ENCODE results near the gene TRPV4. TPM values are rescaled to one million over a fixed set of nuclear protein-coding genes. Genes with fewer than 3 reads are reported as not detected.
"Not testable (repeated sequence)": the region's sequence is repeated elsewhere in the genome, so short reads cannot be mapped to it uniquely, and the experiment has no call there.

Gene TRPV4
- total RNA-seq, 1 experiment from 2014 or later = 0.44 TPM

GRCh38 chr12:109855377-109855776, 22.2 kb upstream of the TRPV4 start:
- no peaks in the 10 kb centered on the region for H3K27me3 ChIP-seq (ENCODE audit: control insufficient read depth, insufficient read depth, low read length)
- DNase-seq (ENCODE audit: low read depth, low spot score) (no peak), ATAC-seq (no peak)
- no TSS peak for BruUV-seq (replicated peaks)
- TF ChIP-seq SIN3A (IDR thresholded peaks at IDR 0.05; ENCODE audit: borderline replicate concordance, insufficient read depth, low read depth, low read length) (no peak), POLR2AphosphoS5 (IDR thresholded peaks at IDR 0.05; ENCODE audit: low read depth, low read length) (no peak), REST (IDR thresholded peaks at IDR 0.05; ENCODE audit: insufficient read depth in 1 of 2, low read depth in 2 of 2, low read length in 1 of 2) (no peak), TCF7L2 (IDR thresholded peaks at IDR 0.05; ENCODE audit: low read depth, low read length) (no peak), CTCF (IDR thresholded peaks at IDR 0.05) (no peak)
- no peak overlapping the region for H3K4me3 ChIP-seq (ENCODE audit: low read depth in 2 of 2, low read length in 2 of 2)
- in situ Hi-C loops (cut with HindIII; ENCODE audit: low pct_unique_long_range_greater_than_20kb, low sequenced_read_pairs) = no loop called here
- ChIA-PET CTCF (no interaction called here), POLR2A (no interaction called here)
- intact Hi-C loops (cut with micrococcal nuclease; ENCODE audit: unreplicated experiment) = loop anchor here (10.0 kb wide), 1 partner anchor 69 kb away; no protein-coding TSS in a partner anchor
- H3K9me3 ChIP-seq (ENCODE audit: control insufficient read depth, insufficient read depth, low read depth, low read length) = no peaks in the 10 kb centered on the region
- no peaks in the 10 kb centered on the region for H3K36me3 ChIP-seq (ENCODE audit: control insufficient read depth, insufficient read depth, low read length)
- no peaks in the 10 kb centered on the region for H3K4me1 ChIP-seq (ENCODE audit: control insufficient read depth, insufficient read depth, low read length)
- H3K27ac ChIP-seq (ENCODE audit: low read length) = no peak overlapping the region

GRCh38 chr12:109850518-109850917, 17.3 kb upstream of the TRPV4 start:
- intact Hi-C loops (cut with micrococcal nuclease; ENCODE audit: unreplicated experiment) = loop anchor here (10.0 kb wide), 1 partner anchor 74 kb away; no protein-coding TSS in a partner anchor
- POLR2A ChIA-PET; ATAC-seq; BruUV-seq (replicated peaks); H3K27ac ChIP-seq (ENCODE audit: low read length); H3K27me3 ChIP-seq (ENCODE audit: control insufficient read depth, insufficient read depth, low read length); in situ Hi-C loops (cut with HindIII; ENCODE audit: low pct_unique_long_range_greater_than_20kb, low sequenced_read_pairs); H3K9me3 ChIP-seq (ENCODE audit: control insufficient read depth, insufficient read depth, low read depth, low read length); H3K4me1 ChIP-seq (ENCODE audit: control insufficient read depth, insufficient read depth, low read length); H3K4me3 ChIP-seq (ENCODE audit: low read depth in 2 of 2, low read length in 2 of 2); DNase-seq (ENCODE audit: low read depth, low spot score); H3K36me3 ChIP-seq (ENCODE audit: control insufficient read depth, insufficient read depth, low read length): not testable (repeated sequence)
- CTCF ChIA-PET = interaction anchor here (0.6 to 0.7 kb wide), 2 partner anchors 21 to 581 kb away, joined by 3 read pairs; no protein-coding TSS in a partner anchor

GRCh38 chr12:109847142-109847735, 14.0 kb upstream of the TRPV4 start:
- no peaks in the 10 kb centered on the region for H3K27me3 ChIP-seq (ENCODE audit: control insufficient read depth, insufficient read depth, low read length)
- H3K4me1 ChIP-seq (ENCODE audit: control insufficient read depth, insufficient read depth, low read length) = no peaks in the 10 kb centered on the region
- BruUV-seq (replicated peaks) = no TSS peak
- no peak overlapping the region for H3K4me3 ChIP-seq (ENCODE audit: low read depth in 2 of 2, low read length in 2 of 2)
- H3K27ac ChIP-seq (ENCODE audit: low read length) = no peak overlapping the region
- no peak for DNase-seq (ENCODE audit: low read depth, low spot score)
- ChIA-PET CTCF (no interaction called here), POLR2A (no interaction called here)
- H3K36me3 ChIP-seq (ENCODE audit: control insufficient read depth, insufficient read depth, low read length) = no peaks in the 10 kb centered on the region
- ATAC-seq = no peak
- in situ Hi-C loops (cut with HindIII; ENCODE audit: low pct_unique_long_range_greater_than_20kb, low sequenced_read_pairs) (no loop called here), intact Hi-C loops (cut with micrococcal nuclease; ENCODE audit: unreplicated experiment) (no loop called here)
- TF ChIP-seq TCF7L2 (IDR thresholded peaks at IDR 0.05; ENCODE audit: low read depth, low read length) = no peak
- TF ChIP-seq SIN3A (IDR thresholded peaks at IDR 0.05; ENCODE audit: borderline replicate concordance, insufficient read depth, low read depth, low read length) = no peak
- no peak for TF ChIP-seq REST (IDR thresholded peaks at IDR 0.05; ENCODE audit: insufficient read depth in 1 of 2, low read depth in 2 of 2, low read length in 1 of 2)
- TF ChIP-seq POLR2AphosphoS5 (IDR thresholded peaks at IDR 0.05; ENCODE audit: low read depth, low read length) = no peak
- TF ChIP-seq CTCF (IDR thresholded peaks at IDR 0.05) = no peak
- no peaks in the 10 kb centered on the region for H3K9me3 ChIP-seq (ENCODE audit: control insufficient read depth, insufficient read depth, low read depth, low read length)

Data from Panc1 (cell line).